Loucy (cell line): ENCODE results near the gene LSM7.

Experiments used
- H2AFZ ChIP-seq: fragments of 200-600 bp; sonication (generic); 2 replicates; pipeline ENCODE4 v1.6.0; 2016; ENCODE audit warnings: antibody characterized with exemption, mild to moderate bottlenecking, low read length, moderate library complexity
- H3F3A ChIP-seq: fragments of 200-600 bp; 2 replicates; pipeline ENCODE4 v1.6.0; 2016; ENCODE audit warnings: antibody characterized with exemption, low read depth, mild to moderate bottlenecking
- H3K27me3 ChIP-seq: fragments of 200-600 bp; sonication (generic); 2 replicates; pipeline ENCODE4 v1.6.1; 2014; ENCODE audit warnings: low read length, mild to moderate bottlenecking; ENCODE audit not compliant: insufficient read depth, poor library complexity, severe bottlenecking
- H3K36me3 ChIP-seq: fragments of 200-600 bp; sonication (generic); 2 replicates; pipeline ENCODE4 v1.6.1; 2016; ENCODE audit warnings: low read length; ENCODE audit not compliant: insufficient read depth
- H3K4me1 ChIP-seq: fragments of 200-600 bp; sonication (generic); 2 replicates; pipeline ENCODE4 v1.5.1; 2014; ENCODE audit warnings: low read length, mild to moderate bottlenecking; ENCODE audit not compliant: insufficient read depth, poor library complexity, severe bottlenecking
- H3K4me2 ChIP-seq: fragments of 200-600 bp; sonication (generic); 2 replicates; pipeline ENCODE4 v1.6.0; 2014; ENCODE audit warnings: antibody characterized with exemption, low read length, low read depth, mild to moderate bottlenecking; ENCODE audit not compliant: poor library complexity, severe bottlenecking
- H3K4me3 ChIP-seq: fragments of 200-600 bp; sonication (generic); 2 replicates; pipeline ENCODE4 v1.5.1; 2014; ENCODE audit warnings: low read length, mild to moderate bottlenecking, mixed read lengths; ENCODE audit not compliant: poor library complexity, severe bottlenecking
- H3K79me2 ChIP-seq: fragments of 200-600 bp; sonication (generic); 2 replicates; pipeline ENCODE4 v1.6.1; 2014; ENCODE audit warnings: low read length; ENCODE audit not compliant: insufficient read depth
- H3K9ac ChIP-seq: fragments of 200-600 bp; sonication (generic); 2 replicates; pipeline ENCODE4 v1.6.0; 2014; ENCODE audit warnings: mild to moderate bottlenecking, low read depth, low read length, moderate library complexity; ENCODE audit not compliant: poor library complexity, severe bottlenecking
- H3K9me2 ChIP-seq: fragments of 200-600 bp; sonication (generic); replicated peaks from 2 replicates; pipeline ENCODE4 v1.6.1; 2016; ENCODE audit warnings: low read depth, low read length, mixed read lengths
- H3K9me3 ChIP-seq: fragments of 200-600 bp; sonication (generic); 2 replicates; pipeline ENCODE4 v1.6.1; 2014; ENCODE audit warnings: mild to moderate bottlenecking, antibody characterized with exemption, low read length, low read depth; ENCODE audit not compliant: insufficient read depth
- H4K20me1 ChIP-seq: fragments of 200-600 bp; sonication (generic); 2 replicates; pipeline ENCODE4 v1.6.0; 2014; ENCODE audit warnings: antibody characterized with exemption, low read length, mild to moderate bottlenecking; ENCODE audit not compliant: insufficient read depth, poor library complexity, severe bottlenecking
- CTCF ChIP-seq: fragments of 200-600 bp; sonication (generic); conservative IDR thresholded peaks from 2 replicates; pipeline ENCODE4 v1.5.1; 2014; ENCODE audit warnings: mild to moderate bottlenecking, antibody characterized with exemption, low read length
- EZH2phosphoT487 ChIP-seq: fragments of 200-600 bp; IDR thresholded peaks from 2 replicates; pipeline ENCODE4 v1.6.1; 2018; ENCODE audit warnings: antibody characterized with exemption, mild to moderate bottlenecking, moderate library complexity, borderline replicate concordance

LSM7 gene

GRCh38 chr19:2336528-2337328 lies 8.3 kb upstream of the LSM7 start:
- no peaks in the 10 kb centered on the region for H3K27me3 ChIP-seq
- no peaks in the 10 kb centered on the region for H3K9me3 ChIP-seq
- peaks cover 20% of the 10 kb centered on the region for H3K4me1 ChIP-seq
- H3K4me3 ChIP-seq = no peak overlapping the region
- no peaks in the 10 kb centered on the region for H3K9me2 ChIP-seq
- no peak overlapping the region for H2AFZ ChIP-seq
- no peak overlapping the region for H3K4me2 ChIP-seq
- H3F3A ChIP-seq = peaks cover 4% of the 10 kb centered on the region
- no peak for TF ChIP-seq EZH2phosphoT487
- no peak for TF ChIP-seq CTCF
- H3K36me3 ChIP-seq = peaks cover 12% of the 10 kb centered on the region; the same call in 1 of the 2 replicates
- peaks cover 43% of the 10 kb centered on the region for H4K20me1 ChIP-seq
- no peak overlapping the region for H3K9ac ChIP-seq
- peaks cover 61% of the 10 kb centered on the region for H3K79me2 ChIP-seq

- H3K9me2 ChIP-seq = no peaks in the 10 kb centered on the region
- no peaks in the 10 kb centered on the region for H3K9me3 ChIP-seq
- H3K36me3 ChIP-seq = peaks cover 5% of the 10 kb centered on the region; the same call in 1 of the 2 replicates
- H3F3A ChIP-seq = peaks cover 6% of the 10 kb centered on the region
- no peak overlapping the region for H2AFZ ChIP-seq
- H3K4me2 ChIP-seq = peak overlapping the region; percentile 9
- H3K9ac ChIP-seq = no peak overlapping the region
- H3K27me3 ChIP-seq = no peaks in the 10 kb centered on the region
- H3K4me1 ChIP-seq = peaks cover 29% of the 10 kb centered on the region
- H3K79me2 ChIP-seq = peaks cover 70% of the 10 kb centered on the region
- H4K20me1 ChIP-seq = peaks cover 43% of the 10 kb centered on the region
- H3K4me3 ChIP-seq = no peak overlapping the region
- TF ChIP-seq CTCF = no peak
- no peak for TF ChIP-seq EZH2phosphoT487
Measured at GRCh38 chr19:2335848-2336247, 7.5 kb upstream of the LSM7 start.

DNA sequence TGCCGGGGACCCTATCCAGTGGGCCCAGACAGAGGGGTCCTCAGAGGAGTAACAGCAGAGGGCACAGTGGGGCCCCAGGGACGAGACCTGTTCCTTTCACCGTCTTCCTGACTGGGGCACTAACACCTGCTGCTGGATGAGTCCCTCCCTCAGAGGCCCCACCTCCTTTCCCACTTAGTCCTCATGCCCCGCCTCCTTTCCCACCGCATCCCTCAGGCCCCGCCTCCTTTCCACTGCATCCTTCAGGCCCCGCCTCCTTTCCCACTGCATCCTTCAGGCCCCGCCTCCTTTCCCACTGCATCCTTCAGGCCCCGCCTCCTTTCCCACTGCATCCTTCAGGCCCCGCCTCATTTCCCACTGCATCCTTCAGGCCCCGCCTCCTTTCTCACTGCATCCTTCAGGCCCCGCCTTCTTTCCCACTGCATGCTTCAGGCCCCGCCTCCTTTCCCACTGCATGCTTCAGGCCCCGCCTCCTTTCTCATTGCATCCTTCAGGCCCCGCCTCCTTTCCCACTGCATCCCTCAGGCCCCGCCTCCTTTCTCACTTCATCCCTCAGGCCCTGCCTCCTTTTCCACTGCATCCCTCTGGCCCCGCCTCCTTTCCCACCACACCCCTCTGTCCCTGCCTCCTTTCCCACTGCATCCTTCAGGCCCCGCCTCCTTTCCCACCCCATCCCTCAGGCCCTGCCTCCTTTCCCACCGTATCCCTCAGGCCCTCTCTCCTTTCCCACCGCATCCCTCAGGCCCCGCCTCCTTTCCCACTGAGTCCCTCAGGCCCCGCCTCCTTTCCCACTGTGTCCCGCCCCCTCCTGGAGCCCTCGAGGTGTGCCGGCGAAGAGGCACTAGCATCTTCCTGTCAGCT lies 6.8 kb upstream of the LSM7 start:
- H3K79me2 ChIP-seq = peaks cover 76% of the 10 kb centered on the region
- no peaks in the 10 kb centered on the region for H3K27me3 ChIP-seq
- H3K4me1 ChIP-seq = peaks cover 35% of the 10 kb centered on the region
- H3K9me2 ChIP-seq = no peaks in the 10 kb centered on the region
- H3K4me3 ChIP-seq = no peak overlapping the region
- H3K36me3 ChIP-seq = peaks cover 5% of the 10 kb centered on the region; the same call in 1 of the 2 replicates
- H3K9me3 ChIP-seq = no peaks in the 10 kb centered on the region
- peak overlapping the region; percentile 9 for H3K4me2 ChIP-seq
- H2AFZ ChIP-seq = no peak overlapping the region
- TF ChIP-seq CTCF (no peak), EZH2phosphoT487 (no peak)
- no peak overlapping the region for H3K9ac ChIP-seq
- peaks cover 43% of the 10 kb centered on the region for H4K20me1 ChIP-seq
- peaks cover 6% of the 10 kb centered on the region for H3F3A ChIP-seq
